DOHH2 (cell line): ENCODE data around the gene DLG1.

Experiments
- EZH2phosphoT487 ChIP-seq: fragments of 200-600 bp; sonication (generic); IDR thresholded peaks from 2 replicates; pipeline ENCODE4 v1.6.1; 2017; ENCODE audit warnings: borderline replicate concordance, mild to moderate bottlenecking, antibody characterized with exemption, low read length, moderate library complexity, mixed read lengths
- TF ChIP-seq, protein P1 (sequence below): fragments of 200-600 bp; sonication (generic); IDR thresholded peaks from one replicate; pipeline ENCODE4 v1.5.1; 2014; ENCODE audit warnings: antibody characterized with exemption, mild to moderate bottlenecking, low read depth, low read length; ENCODE audit not compliant: poor library complexity, severe bottlenecking

DNA sequence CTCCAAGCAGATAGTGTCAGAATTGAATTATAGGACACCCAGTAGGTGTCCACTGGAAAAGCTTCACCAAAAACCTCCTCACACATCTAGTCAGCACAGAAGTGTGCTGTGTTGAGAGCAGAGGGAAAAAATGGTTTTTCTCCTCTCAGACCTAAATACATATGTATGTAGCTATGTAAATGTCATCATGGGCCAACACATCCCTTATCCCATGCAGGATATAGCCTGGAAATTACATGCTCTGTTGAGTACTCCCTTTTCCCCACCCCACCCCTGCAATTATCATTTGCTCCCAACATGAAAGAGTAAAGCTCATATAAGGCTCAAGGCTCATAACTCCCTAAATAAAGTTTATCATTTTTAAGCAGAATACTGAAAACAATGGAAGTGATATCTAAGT is 35.7 kb downstream of the DLG1 start:
- TF ChIP-seq, protein P1, sequence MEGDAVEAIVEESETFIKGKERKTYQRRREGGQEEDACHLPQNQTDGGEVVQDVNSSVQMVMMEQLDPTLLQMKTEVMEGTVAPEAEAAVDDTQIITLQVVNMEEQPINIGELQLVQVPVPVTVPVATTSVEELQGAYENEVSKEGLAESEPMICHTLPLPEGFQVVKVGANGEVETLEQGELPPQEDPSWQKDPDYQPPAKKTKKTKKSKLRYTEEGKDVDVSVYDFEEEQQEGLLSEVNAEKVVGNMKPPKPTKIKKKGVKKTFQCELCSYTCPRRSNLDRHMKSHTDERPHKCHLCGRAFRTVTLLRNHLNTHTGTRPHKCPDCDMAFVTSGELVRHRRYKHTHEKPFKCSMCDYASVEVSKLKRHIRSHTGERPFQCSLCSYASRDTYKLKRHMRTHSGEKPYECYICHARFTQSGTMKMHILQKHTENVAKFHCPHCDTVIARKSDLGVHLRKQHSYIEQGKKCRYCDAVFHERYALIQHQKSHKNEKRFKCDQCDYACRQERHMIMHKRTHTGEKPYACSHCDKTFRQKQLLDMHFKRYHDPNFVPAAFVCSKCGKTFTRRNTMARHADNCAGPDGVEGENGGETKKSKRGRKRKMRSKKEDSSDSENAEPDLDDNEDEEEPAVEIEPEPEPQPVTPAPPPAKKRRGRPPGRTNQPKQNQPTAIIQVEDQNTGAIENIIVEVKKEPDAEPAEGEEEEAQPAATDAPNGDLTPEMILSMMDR, result no peak
- no peak for TF ChIP-seq EZH2phosphoT487
